Measurements from ENCODE around the gene LIPM. TPM values are rescaled to one million over a fixed set of nuclear protein-coding genes. Genes with fewer than 3 reads are reported as not detected.

LIPM gene
- polyA plus RNA-seq, 3 donors = not detected

DNA sequence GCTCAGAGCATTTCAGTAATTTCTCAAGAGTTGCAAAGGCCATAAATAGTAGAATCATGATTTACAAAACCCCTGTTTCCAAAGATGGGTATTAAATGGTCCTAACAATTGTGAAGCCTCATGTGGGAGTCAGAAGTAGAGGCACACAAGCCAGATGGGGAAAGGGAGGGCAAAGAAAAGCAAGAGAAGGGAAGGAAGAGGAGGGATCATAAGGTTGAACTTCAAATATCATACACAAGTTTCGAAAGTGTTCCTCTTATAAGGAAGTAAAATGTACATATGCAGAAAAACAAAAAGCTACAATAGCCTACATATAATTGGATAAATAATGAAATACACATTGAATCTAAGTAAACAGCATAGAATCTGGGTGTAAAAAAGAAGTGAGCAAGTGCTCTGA lies 36.7 kb upstream of the LIPM start:
- peak overlapping the region in 1 of 2 donors; percentile 78 for H3K27ac ChIP-seq (ENCODE audit: low read depth in 1 of 2, low read length in 2 of 2)
- H2AFZ ChIP-seq (ENCODE audit: insufficient read depth, low read depth, low read length, poor library complexity, severe bottlenecking) = no peak overlapping the region
- peak overlapping the region; percentile 22 for H3K4me2 ChIP-seq (replicated peaks; ENCODE audit: extremely low read depth, low read length, poor library complexity, severe bottlenecking)
- peaks cover 0 to 2% (median 0%) of the 10 kb centered on the region in 3 donors for H3K27me3 Mint-ChIP-seq (ENCODE audit: low read depth in 3 of 3)
- peaks cover 17 to 39% of the 10 kb centered on the region in 2 donors for H3K36me3 ChIP-seq (replicated peaks in 1 of 2; ENCODE audit: control insufficient read depth in 1 of 2, insufficient read depth in 2 of 2, low read length in 2 of 2)
- no peaks in the 10 kb centered on the region for H3K27me3 ChIP-seq (ENCODE audit: control insufficient read depth in 2 of 2, insufficient read depth in 2 of 2, low read length in 2 of 2)
- peak overlapping the region in 1 of 2 donors; percentile 46 for H3K4me3 Mint-ChIP-seq
- H3K4me3 ChIP-seq (replicated peaks in 1 of 3; ENCODE audit: low read depth in 2 of 3, low read length in 3 of 3) = peak overlapping the region in 1 of 3 experiments; percentile 42
- WGBS (ENCODE audit: insufficient coverage) = no CpG with 5 or more reads among the region's 1 CpG
- TF ChIP-seq, protein P1, sequence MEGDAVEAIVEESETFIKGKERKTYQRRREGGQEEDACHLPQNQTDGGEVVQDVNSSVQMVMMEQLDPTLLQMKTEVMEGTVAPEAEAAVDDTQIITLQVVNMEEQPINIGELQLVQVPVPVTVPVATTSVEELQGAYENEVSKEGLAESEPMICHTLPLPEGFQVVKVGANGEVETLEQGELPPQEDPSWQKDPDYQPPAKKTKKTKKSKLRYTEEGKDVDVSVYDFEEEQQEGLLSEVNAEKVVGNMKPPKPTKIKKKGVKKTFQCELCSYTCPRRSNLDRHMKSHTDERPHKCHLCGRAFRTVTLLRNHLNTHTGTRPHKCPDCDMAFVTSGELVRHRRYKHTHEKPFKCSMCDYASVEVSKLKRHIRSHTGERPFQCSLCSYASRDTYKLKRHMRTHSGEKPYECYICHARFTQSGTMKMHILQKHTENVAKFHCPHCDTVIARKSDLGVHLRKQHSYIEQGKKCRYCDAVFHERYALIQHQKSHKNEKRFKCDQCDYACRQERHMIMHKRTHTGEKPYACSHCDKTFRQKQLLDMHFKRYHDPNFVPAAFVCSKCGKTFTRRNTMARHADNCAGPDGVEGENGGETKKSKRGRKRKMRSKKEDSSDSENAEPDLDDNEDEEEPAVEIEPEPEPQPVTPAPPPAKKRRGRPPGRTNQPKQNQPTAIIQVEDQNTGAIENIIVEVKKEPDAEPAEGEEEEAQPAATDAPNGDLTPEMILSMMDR (IDR thresholded peaks at IDR 0.05) = no peak
- peaks cover 35 to 38% of the 10 kb centered on the region in 2 donors for H3K36me3 Mint-ChIP-seq
- intact Hi-C loops (cut with micrococcal nuclease) = no loop called here
- peak overlapping the region; percentile 89 to 98 (median 96) for H3K27ac Mint-ChIP-seq
- no peak overlapping the region for H3K9ac ChIP-seq (ENCODE audit: insufficient read depth, low read length, poor library complexity, severe bottlenecking)
- H4K20me1 ChIP-seq (ENCODE audit: insufficient read depth, low read length) = no peaks in the 10 kb centered on the region
- H3K9me3 Mint-ChIP-seq = peaks cover 0 to 2% (median 0%) of the 10 kb centered on the region in 7 donors
- DNase-seq = peak; percentile 17 to 34 (median 22)
- H3K4me1 ChIP-seq (ENCODE audit: control insufficient read depth in 1 of 2, insufficient read depth in 2 of 2, low read length in 2 of 2) = peaks cover 22 to 58% of the 10 kb centered on the region in 2 donors
- peaks cover 51% of the 10 kb centered on the region for H3K4me1 Mint-ChIP-seq
- H3K79me2 ChIP-seq (ENCODE audit: insufficient read depth, low read length) = peaks cover 7% of the 10 kb centered on the region
- H3K9me3 ChIP-seq (replicated peaks in 1 of 2; ENCODE audit: control insufficient read depth in 1 of 2, insufficient read depth in 1 of 2, low read length in 2 of 2) = no peaks in the 10 kb centered on the region

DNA sequence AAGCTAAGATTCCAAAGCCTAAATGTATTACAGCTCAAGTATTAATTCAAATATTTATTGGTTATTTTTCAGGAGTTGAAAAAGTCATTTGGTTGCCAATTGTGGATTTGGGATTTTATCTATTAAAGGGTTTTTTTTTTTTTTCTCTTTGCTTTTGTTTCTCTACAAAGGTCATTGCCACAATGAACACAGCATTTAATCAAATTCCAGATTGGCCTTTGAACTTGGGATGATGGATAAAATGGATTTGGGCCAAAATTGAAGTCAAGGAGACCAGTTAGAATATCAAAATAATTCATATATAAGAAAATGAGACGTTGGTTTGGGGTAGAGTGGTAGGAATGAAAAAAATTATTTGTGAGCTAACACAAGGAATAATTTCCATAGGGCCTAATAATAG lies 33.1 kb upstream of the LIPM start:
- H3K4me1 Mint-ChIP-seq = peaks cover 34% of the 10 kb centered on the region
- WGBS (ENCODE audit: insufficient coverage) = no CpG with 5 or more reads among the region's 1 CpG
- H4K20me1 ChIP-seq (ENCODE audit: insufficient read depth, low read length) = no peaks in the 10 kb centered on the region
- H2AFZ ChIP-seq (ENCODE audit: insufficient read depth, low read depth, low read length, poor library complexity, severe bottlenecking) = no peak overlapping the region
- no peaks in the 10 kb centered on the region for H3K79me2 ChIP-seq (ENCODE audit: insufficient read depth, low read length)
- H3K9ac ChIP-seq (ENCODE audit: insufficient read depth, low read length, poor library complexity, severe bottlenecking) = no peak overlapping the region
- H3K27me3 ChIP-seq (ENCODE audit: control insufficient read depth in 2 of 2, insufficient read depth in 2 of 2, low read length in 2 of 2) = no peaks in the 10 kb centered on the region
- peak overlapping the region in 1 of 7 donors; percentile 41 for H3K27ac Mint-ChIP-seq
- peaks cover 9 to 46% of the 10 kb centered on the region in 2 donors for H3K36me3 ChIP-seq (replicated peaks in 1 of 2; ENCODE audit: control insufficient read depth in 1 of 2, insufficient read depth in 2 of 2, low read length in 2 of 2)
- peaks cover 20 to 38% of the 10 kb centered on the region in 2 donors for H3K4me1 ChIP-seq (ENCODE audit: control insufficient read depth in 1 of 2, insufficient read depth in 2 of 2, low read length in 2 of 2)
- no peak overlapping the region for H3K4me3 ChIP-seq (replicated peaks in 1 of 3; ENCODE audit: low read depth in 2 of 3, low read length in 3 of 3)
- no peaks in the 10 kb centered on the region for H3K9me3 ChIP-seq (replicated peaks in 1 of 2; ENCODE audit: control insufficient read depth in 1 of 2, insufficient read depth in 1 of 2, low read length in 2 of 2)
- H3K27ac ChIP-seq (ENCODE audit: low read depth in 1 of 2, low read length in 2 of 2) = no peak overlapping the region
- H3K4me3 Mint-ChIP-seq = no peak overlapping the region
- H3K4me2 ChIP-seq (replicated peaks; ENCODE audit: extremely low read depth, low read length, poor library complexity, severe bottlenecking) = no peak overlapping the region
- peaks cover 0 to 11% (median 4%) of the 10 kb centered on the region in 7 donors for H3K9me3 Mint-ChIP-seq
- intact Hi-C loops (cut with micrococcal nuclease) = no loop called here
- no peak for DNase-seq
- TF ChIP-seq, protein P1 (IDR thresholded peaks at IDR 0.05) = no peak
- H3K27me3 Mint-ChIP-seq (ENCODE audit: low read depth in 3 of 3) = peaks cover 0 to 2% (median 0%) of the 10 kb centered on the region in 3 donors
- H3K36me3 Mint-ChIP-seq = peaks cover 24 to 32% of the 10 kb centered on the region in 2 donors

Data from CD14-positive monocyte (primary cell).